K562 (cell line): Measurements from ENCODE around the gene PPP6R3. TPM values are rescaled to one million over a fixed set of nuclear protein-coding genes. Genes with fewer than 3 reads are reported as not detected.

Experiments
- ATAC-seq: fragments of 200-7000 bp; cut with Tn5 transposase; 3 replicates; pipeline ENCODE4 v1.9.1; 2020; ENCODE audit warnings: moderate library complexity
- BruUV-seq: library from RNA; stranded (reverse); fragments of 400-500 nt; replicated peaks from 2 replicates; lab custom pipeline; 2021; lab: Mats Ljungman, UMichigan
- CTCF ChIA-PET: fragments of 300-600 bp; formaldehyde crosslinking; extraction: SDS; loops from one replicate; lab custom pipeline; 2021; ENCODE audit warnings: low intra/inter-chr PET ratio; lab: Yijun Ruan, JAX
- POLR2A ChIA-PET: fragments of 300-600, 350-650 bp; sonication (Branson Sonifier 250); formaldehyde crosslinking; extraction: SDS; loops from one replicate; lab custom pipeline; 2021; ENCODE audit warnings: antibody characterized with exemption, inconsistent platforms; lab: Yijun Ruan, JAX
- DNase-seq, 4 experiments: peaks; one replicate each; pipeline versions ENCODE4 v3.0.0 to v3.0.0-alpha.2; 2011 to 2018; ENCODE audit warnings: low spot score in 3 of 4, mixed read lengths in 3 of 4; ENCODE audit errors: extremely low read depth in 1 of 4
- FAIRE-seq: peaks from 2 replicates; lab custom pipeline; 2011; peaks lifted over from hg19 to GRCh38; lab: Jason Lieb, UNC
- H2AFZ ChIP-seq: 2 replicates; pipeline ENCODE4 v1.6.0; 2011; ENCODE audit warnings: low read depth, low read length, control low read depth, inconsistent platforms
- H3K27ac ChIP-seq: fragments of 200-600 bp; 3 replicates; pipeline ENCODE4 v1.8.0; 2011; ENCODE audit warnings: low read depth, mild to moderate bottlenecking, control low read depth, inconsistent platforms, low read length, moderate library complexity, mixed read lengths; ENCODE audit errors: extremely low read depth
- H3K27me3 ChIP-seq, 2 experiments: fragments of 300-600 bp in 1 of 2; 2 replicates in 1 of 2; 3 replicates in 1 of 2; pipeline versions ENCODE4 v1.6.0 to v1.8.0; 2011; ENCODE audit warnings: inconsistent platforms in 2 of 2, low read length in 2 of 2, mild to moderate bottlenecking in 1 of 2, mixed read lengths in 1 of 2, moderate library complexity in 1 of 2; ENCODE audit not compliant: control insufficient read depth in 2 of 2, insufficient read depth in 2 of 2
- H3K36me3 ChIP-seq: fragments of 300-600 bp; 3 replicates; pipeline ENCODE4 v1.8.0; 2011; ENCODE audit warnings: mild to moderate bottlenecking, low read length, inconsistent platforms; ENCODE audit not compliant: control insufficient read depth, insufficient read depth
- H3K4me1 ChIP-seq, 2 experiments: fragments of 200-600 bp in 1 of 2; replicated peaks in 1 of 2; 2 replicates in 1 of 2; 3 replicates in 1 of 2; pipeline versions ENCODE4 v1.5.1 to v1.8.0; 2011; ENCODE audit warnings: inconsistent platforms in 2 of 2, low read length in 2 of 2, mild to moderate bottlenecking in 1 of 2, mixed read lengths in 1 of 2, moderate library complexity in 1 of 2; ENCODE audit not compliant: control insufficient read depth in 2 of 2, insufficient read depth in 2 of 2
- H3K4me2 ChIP-seq: 2 replicates; pipeline ENCODE4 v1.6.1; 2011; ENCODE audit warnings: low read length, control low read depth, inconsistent platforms, mixed read lengths; ENCODE audit not compliant: insufficient read depth
- H3K4me3 ChIP-seq: fragments of 200-600 bp; sonication (generic), shearing (Covaris generic); 2 replicates; pipeline ENCODE4 v1.5.1; 2016; ENCODE audit warnings: control low read depth, inconsistent platforms
- H3K79me2 ChIP-seq: fragments of 200-600 bp; 3 replicates; pipeline ENCODE4 v1.8.0; 2011; ENCODE audit warnings: low read length, inconsistent platforms; ENCODE audit not compliant: control insufficient read depth, insufficient read depth
- H3K9ac ChIP-seq, 2 experiments: 2 replicates each; pipeline versions ENCODE4 v1.6.0 to v1.6.1; 2011; ENCODE audit warnings: low read depth in 2 of 2, low read length in 2 of 2, control low read depth in 1 of 2, inconsistent platforms in 1 of 2, mild to moderate bottlenecking in 1 of 2, mixed read lengths in 1 of 2; ENCODE audit not compliant: insufficient read depth in 1 of 2
- H3K9me1 ChIP-seq: one replicate; pipeline ENCODE4 v1.6.0; 2011; ENCODE audit warnings: inconsistent platforms, mild to moderate bottlenecking, low read length, moderate library complexity; ENCODE audit not compliant: control insufficient read depth, insufficient read depth
- H3K9me3 ChIP-seq: replicated peaks from 2 replicates; pipeline ENCODE4 v1.5.1; 2011; ENCODE audit warnings: low read depth, low read length, inconsistent platforms; ENCODE audit not compliant: control insufficient read depth, insufficient read depth
- H4K20me1 ChIP-seq: replicated peaks from 2 replicates; pipeline ENCODE4 v1.6.1; 2011; ENCODE audit warnings: low read length, inconsistent platforms, mixed read lengths; ENCODE audit not compliant: control insufficient read depth, insufficient read depth
- ELF1 ChIP-seq: fragments of 200-800 bp; sonication (Bioruptor generic); IDR thresholded peaks from 2 replicates; pipeline ENCODE4 v1.6.1; 2016; ENCODE audit warnings: missing genetic modification characterization, missing compliant biosample characterization
- FOXA1 ChIP-seq: fragments of 450-650 bp; IDR thresholded peaks from 2 replicates; pipeline ENCODE4 v1.6.1; 2016; ENCODE audit warnings: mild to moderate bottlenecking, borderline replicate concordance
- GABPB2 ChIP-seq: fragments of 250-450 bp; sonication (Bioruptor Pico); conservative IDR thresholded peaks from 2 replicates; pipeline ENCODE4 v1.5.1; 2021; ENCODE audit warnings: mild to moderate bottlenecking
- GATAD2B ChIP-seq: fragments of 450-650 bp; IDR thresholded peaks from 2 replicates; pipeline ENCODE4 v1.6.1; 2017; ENCODE audit warnings: mild to moderate bottlenecking, borderline replicate concordance
- HEY1 ChIP-seq: fragments of 250-450 bp; sonication (Bioruptor Pico); IDR thresholded peaks from 2 replicates; pipeline ENCODE4 v1.5.0; 2020; ENCODE audit warnings: mild to moderate bottlenecking, moderate library complexity, borderline replicate concordance
- HNRNPL ChIP-seq: fragments of 200-400 bp; formaldehyde crosslinking; IDR thresholded peaks from 2 replicates; pipeline ENCODE4 v1.6.1; 2017; ENCODE audit warnings: low read depth, mild to moderate bottlenecking, low read length
- HSF4 ChIP-seq: fragments of 250-450 bp; sonication (Bioruptor Pico); IDR thresholded peaks from 2 replicates; pipeline ENCODE4 v2.1.2; 2022; ENCODE audit warnings: mild to moderate bottlenecking, moderate library complexity, borderline replicate concordance
- IFI16 ChIP-seq: fragments of 250-450 bp; sonication (Bioruptor Pico); IDR thresholded peaks from 2 replicates; pipeline ENCODE4 v2.1.2; 2022; ENCODE audit warnings: mild to moderate bottlenecking, inconsistent platforms
- MEF2D ChIP-seq: conservative IDR thresholded peaks from 2 replicates; pipeline ENCODE4 v1.6.1; 2016; ENCODE audit warnings: low read depth, missing genetic modification characterization, missing compliant biosample characterization
- POLR2H ChIP-seq: IDR thresholded peaks from 2 replicates; pipeline ENCODE4 v1.6.1; 2016; ENCODE audit warnings: missing genetic modification characterization, low read depth, mild to moderate bottlenecking, control low read depth, missing compliant biosample characterization, moderate library complexity
- SRSF7 ChIP-seq: fragments of 200-400 bp; formaldehyde crosslinking; optimal IDR thresholded peaks from 2 replicates; pipeline ENCODE3; 2017; ENCODE audit warnings: mild to moderate bottlenecking, low read depth, low read length
- WGBS: fragments of 100-300 bp; shearing (Covaris generic); methylation state at CpG from one replicate; pipeline ENCODE4 v1.1.6; 2016; ENCODE audit warnings: low coverage, mixed read lengths; ENCODE audit not compliant: insufficient coverage; ENCODE audit errors: missing lambda C conversion rate; 5-methylcytosine and 5-hydroxymethylcytosine counted together
- in situ Hi-C: fragments of 300-500 bp; cut with MboI; formaldehyde crosslinking; loops from 4 replicates; pipeline ENCODE4 v1.15.0; 2018; ENCODE audit warnings: inconsistent platforms, mixed read lengths
- intact Hi-C: fragments of 100-400 bp; cut with micrococcal nuclease; formaldehyde crosslinking; loops from 2 replicates; pipeline ENCODE4 v1.14.2; 2022
- polyA plus RNA-seq, 8 experiments: library from polyadenylated mRNA; depleted of rRNA in 4 of 8; stranded (reverse) in 5 of 8; unstranded in 3 of 8; fragments of >200 nt; fragmentation: Nextera tagmentation in 2 of 8; fragmentation: Illumina TruSeq in 1 of 8; extraction: Ambion mirVana in 2 of 8; extraction: Trizol in 1 of 8; gene quantifications; 2 replicates each; pipeline versions ENCODE4 v1.2.1 to v1.2.3, GENCODE V29; 2011 to 2014; ENCODE audit warnings: inconsistent platforms in 1 of 8, missing spikeins in 1 of 8
- total RNA-seq, 7 experiments: library from RNA; depleted of rRNA in 6 of 7; stranded (reverse); fragments of >200 nt in 6 of 7; fragmentation: Illumina TruSeq in 2 of 7; extraction: Trizol in 2 of 7; gene quantifications; 2 replicates each; pipeline versions ENCODE4 v1.2.1 to v1.2.3, GENCODE V29; 2011 to 2021; ENCODE audit warnings: low replicate concordance in 1 of 7
- TF ChIP-seq, protein P1 (sequence below): IDR thresholded peaks from 2 replicates; pipeline ENCODE4 v1.6.1; 2011; ENCODE audit warnings: borderline replicate concordance, low read depth, mild to moderate bottlenecking, moderate library complexity, low read length; ENCODE audit not compliant: insufficient read depth, poor library complexity, severe bottlenecking

Gene PPP6R3
- total and polyA plus RNA-seq, 9 of the 15 experiments (the other 6 are each of a cell fraction or from before 2014, with no cell fraction given), result 20.3 to 117 (median 80.6) TPM

- ChIA-PET CTCF (no interaction called here), POLR2A (interaction anchor here (1.3 to 2.1 kb wide), 2 partner anchors 11 to 12 kb away, joined by 3 to 6 read pairs; no protein-coding TSS in a partner anchor)
- Histone ChIP-seq H3K4me1 (no peaks in the 10 kb centered on the region; a peak in 1 of 5 replicates), H3K9me1 (no peaks in the 10 kb centered on the region), H3K27me3 (no peaks in the 10 kb centered on the region), H3K4me2 (no peak overlapping the region), H4K20me1 (peaks cover 4% of the 10 kb centered on the region; the same call in 1 of the 2 replicates), H3K79me2 (peaks cover 57% of the 10 kb centered on the region), H3K27ac (no peak overlapping the region), H2AFZ (no peak overlapping the region), H3K4me3 (no peak overlapping the region), H3K9me3 (no peaks in the 10 kb centered on the region), H3K36me3 (peaks cover 97% of the 10 kb centered on the region), H3K9ac (no peak overlapping the region)
- WGBS, result 87% methylated on average over 3 of the region's 3 CpGs
- TF ChIP-seq MEF2D (tag), result no peak
- no peak for TF ChIP-seq FOXA1
- no peak for TF ChIP-seq GATAD2B
- no peak for TF ChIP-seq HSF4 (CRISPR knock-in tag)
- no peak for TF ChIP-seq POLR2H
- no peak for TF ChIP-seq ELF1 (tag)
- no peak for TF ChIP-seq IFI16 (CRISPR knock-in tag)
- in situ Hi-C loops, result no loop called here
- FAIRE-seq, result no peak
- no peak for DNase-seq
- BruUV-seq, result no TSS peak
- no peak for ATAC-seq
- intact Hi-C loops, result no loop called here
Measured at GRCh38 chr11:68523743-68524142, 63.2 kb downstream of the PPP6R3 start.

DNA sequence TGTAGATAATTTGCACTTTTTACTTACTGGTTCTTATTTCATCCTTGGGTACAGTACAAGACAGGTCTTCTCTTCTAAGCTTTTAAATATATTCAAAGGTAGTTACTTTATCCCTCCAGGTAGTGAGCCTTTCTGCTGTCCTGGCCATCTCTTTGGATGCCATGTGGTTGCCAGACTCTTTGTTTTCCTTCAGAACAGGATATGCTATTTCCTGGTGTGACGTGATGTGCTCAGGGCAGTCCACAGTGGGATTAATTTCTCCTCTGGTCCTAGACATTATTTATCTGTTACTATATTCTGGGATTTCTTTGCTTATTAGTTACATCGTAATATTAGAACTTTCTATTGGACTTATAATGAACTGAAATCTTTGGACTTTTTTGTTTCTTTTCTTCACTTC is 63.7 kb downstream of the PPP6R3 start:
- no peak for ATAC-seq
- CTCF ChIA-PET, result no interaction called here
- POLR2A ChIA-PET, result interaction anchor here (2.1 kb wide), 1 partner anchor 13 kb away, joined by 6 read pairs; no protein-coding TSS in a partner anchor
- no peak for DNase-seq
- WGBS, result 94% methylated on average over 2 of the region's 2 CpGs
- Histone ChIP-seq H3K9me1 (no peaks in the 10 kb centered on the region), H3K4me3 (no peak overlapping the region), H2AFZ (no peak overlapping the region), H3K9me3 (no peaks in the 10 kb centered on the region), H4K20me1 (peaks cover 4% of the 10 kb centered on the region; the same call in 1 of the 2 replicates), H3K4me2 (no peak overlapping the region), H3K9ac (no peak overlapping the region), H3K4me1 (no peaks in the 10 kb centered on the region; a peak in 1 of 5 replicates), H3K27ac (no peak overlapping the region), H3K27me3 (no peaks in the 10 kb centered on the region), H3K36me3 (peaks cover 97% of the 10 kb centered on the region), H3K79me2 (peaks cover 54% of the 10 kb centered on the region)
- FAIRE-seq, result no peak
- in situ Hi-C loops, result no loop called here
- no TSS peak for BruUV-seq
- intact Hi-C loops, result no loop called here
- TF ChIP-seq SRSF7 (no peak), HEY1 (CRISPR knock-in tag) (no peak), HNRNPL (no peak), GABPB2 (CRISPR knock-in tag) (no peak)
- TF ChIP-seq, protein P1, sequence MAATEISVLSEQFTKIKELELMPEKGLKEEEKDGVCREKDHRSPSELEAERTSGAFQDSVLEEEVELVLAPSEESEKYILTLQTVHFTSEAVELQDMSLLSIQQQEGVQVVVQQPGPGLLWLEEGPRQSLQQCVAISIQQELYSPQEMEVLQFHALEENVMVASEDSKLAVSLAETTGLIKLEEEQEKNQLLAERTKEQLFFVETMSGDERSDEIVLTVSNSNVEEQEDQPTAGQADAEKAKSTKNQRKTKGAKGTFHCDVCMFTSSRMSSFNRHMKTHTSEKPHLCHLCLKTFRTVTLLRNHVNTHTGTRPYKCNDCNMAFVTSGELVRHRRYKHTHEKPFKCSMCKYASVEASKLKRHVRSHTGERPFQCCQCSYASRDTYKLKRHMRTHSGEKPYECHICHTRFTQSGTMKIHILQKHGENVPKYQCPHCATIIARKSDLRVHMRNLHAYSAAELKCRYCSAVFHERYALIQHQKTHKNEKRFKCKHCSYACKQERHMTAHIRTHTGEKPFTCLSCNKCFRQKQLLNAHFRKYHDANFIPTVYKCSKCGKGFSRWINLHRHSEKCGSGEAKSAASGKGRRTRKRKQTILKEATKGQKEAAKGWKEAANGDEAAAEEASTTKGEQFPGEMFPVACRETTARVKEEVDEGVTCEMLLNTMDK, result no peak
